NCI-H1694 treated with DMSO at 0.1 percent for 48 hours (cell line): Measurements from ENCODE around the gene PCMT1.
"Not testable (repeated sequence)": the region's sequence is repeated elsewhere in the genome, so short reads cannot be mapped to it uniquely, and the experiment has no call there.

Experiments
- DNase-seq: peaks from one replicate; lab custom pipeline; 2025; lab: John Stamatoyannopoulos, UW

Gene PCMT1

GRCh38 chr6:149750136-149750609 is 632 bp downstream of the PCMT1 start:
- peak; percentile 26 for DNase-seq

- DNase-seq: no peak
These were observed 1.7 kb downstream of the PCMT1 start for GRCh38 chr6:149751239-149751638.

- DNase-seq: not testable (repeated sequence)
These were observed 2.4 kb downstream of the PCMT1 start for GRCh38 chr6:149751920-149752319.

GRCh38 chr6:149752600-149753373 is 3.2 kb downstream of the PCMT1 start:
- DNase-seq: no peak

GRCh38 chr6:149753374-149753637 is 3.8 kb downstream of the PCMT1 start:
- DNase-seq: not testable (repeated sequence)

- no peak for DNase-seq
These were observed 5.0 kb downstream of the PCMT1 start for GRCh38 chr6:149754548-149754947.

- no peak for DNase-seq
These were observed 6.0 kb downstream of the PCMT1 start for GRCh38 chr6:149755300-149756260.

- DNase-seq: no peak
These were observed 6.7 kb downstream of the PCMT1 start for GRCh38 chr6:149756261-149756636.

- DNase-seq: no peak
These were observed 11.9 kb downstream of the PCMT1 start for GRCh38 chr6:149761438-149761837.

- DNase-seq: no peak
These were observed 14.3 kb downstream of the PCMT1 start for GRCh38 chr6:149763866-149764265.

- DNase-seq: no peak
These were observed 16.7 kb downstream of the PCMT1 start for GRCh38 chr6:149766156-149766769.

- DNase-seq: no peak
These were observed 20.1 kb downstream of the PCMT1 start for GRCh38 chr6:149769676-149770075.

GRCh38 chr6:149771185-149771584 is 21.6 kb downstream of the PCMT1 start:
- DNase-seq: no peak

- no peak for DNase-seq
These were observed 22.4 kb downstream of the PCMT1 start for GRCh38 chr6:149771925-149772324.

GRCh38 chr6:149777624-149778023 is 28.1 kb downstream of the PCMT1 start:
- no peak for DNase-seq

GRCh38 chr6:149779644-149779963 is 30.1 kb downstream of the PCMT1 start:
- DNase-seq: no peak

GRCh38 chr6:149781715-149782114 is 32.2 kb downstream of the PCMT1 start:
- no peak for DNase-seq

- no peak for DNase-seq
These were observed 32.8 kb downstream of the PCMT1 start for GRCh38 chr6:149782337-149782736.

- DNase-seq: no peak
These were observed 34.0 kb downstream of the PCMT1 start for GRCh38 chr6:149783551-149783950.

- DNase-seq: no peak
These were observed 56.6 kb downstream of the PCMT1 start for GRCh38 chr6:149806127-149806526.

GRCh38 chr6:149809798-149810197 is 60.3 kb downstream of the PCMT1 start:
- no peak for DNase-seq

- no peak for DNase-seq
These were observed 63.8 kb downstream of the PCMT1 start for GRCh38 chr6:149813351-149813750.

- DNase-seq: no peak
These were observed 66.2 kb downstream of the PCMT1 start for GRCh38 chr6:149815788-149816187.
